Suprapubic skin (tissue), 4 donors: ENCODE measurements around the gene ANXA2. TPM values are rescaled to one million over a fixed set of nuclear protein-coding genes. Genes with fewer than 3 reads are reported as not detected.
A peak's percentile ranks its signal among the peaks of the same experiment; 100 is the strongest.

Experiments used
- DNase-seq, 2 donors: peaks; one replicate each; pipeline ENCODE4 v3.0.0-alpha.2; 2019; ENCODE audit warnings: low spot score in 2 of 2
- H3K27ac ChIP-seq: fragments of 200-600 bp; sonication (generic); one replicate; pipeline ENCODE4 v1.5.1; 2019
- H3K27me3 ChIP-seq: fragments of 200-600 bp; sonication (generic); one replicate; pipeline ENCODE4 v1.5.1; 2019
- H3K36me3 ChIP-seq: fragments of 200-600 bp; sonication (generic); one replicate; pipeline ENCODE4 v1.5.1; 2019
- H3K4me1 ChIP-seq: fragments of 200-600 bp; sonication (generic); one replicate; pipeline ENCODE4 v1.5.1; 2019
- H3K4me3 ChIP-seq: fragments of 200-600 bp; sonication (generic); one replicate; pipeline ENCODE4 v1.5.1; 2019; ENCODE audit warnings: mild to moderate bottlenecking
- H3K9me3 ChIP-seq: fragments of 200-600 bp; sonication (generic); one replicate; pipeline ENCODE4 v1.5.1; 2019
- CTCF ChIP-seq, 2 donors: fragments of 200-600 bp in 1 of 2; fragments of 450-650 bp in 1 of 2; sonication (generic) in 1 of 2; IDR thresholded peaks; one replicate each; pipeline ENCODE4 v1.5.1; 2016 to 2019; ENCODE audit warnings: antibody characterized with exemption in 2 of 2, mild to moderate bottlenecking in 1 of 2, moderate library complexity in 1 of 2
- EP300 ChIP-seq: sonication (generic); formaldehyde crosslinking; IDR thresholded peaks from one replicate; pipeline ENCODE4 v1.6.1; 2017; ENCODE audit warnings: antibody characterized with exemption
- POLR2A ChIP-seq, 2 donors: fragments of 450-650 bp; IDR thresholded peaks; one replicate each; pipeline ENCODE4 v1.6.1; 2017; ENCODE audit warnings: antibody characterized with exemption in 2 of 2, mild to moderate bottlenecking in 2 of 2, moderate library complexity in 2 of 2
- POLR2AphosphoS5 ChIP-seq, 3 donors: sonication (generic); formaldehyde crosslinking; IDR thresholded peaks; one replicate each; pipeline ENCODE4 v1.6.1; 2017; ENCODE audit warnings: antibody characterized with exemption in 3 of 3
- WGBS: methylation state at CpG from one replicate; pipeline ENCODE4 v1.1.5; 2018; 5-methylcytosine and 5-hydroxymethylcytosine counted together
- total RNA-seq, 4 donors: library from RNA; depleted of rRNA; stranded (reverse); fragments of >200 nt; gene quantifications; one replicate each; pipeline ENCODE4 v1.1.0, GENCODE V29; 2016

ANXA2 gene
- total RNA-seq, 4 donors from 2014 or later = 1,379 to 1,734 (median 1,554) TPM

- H3K4me1 ChIP-seq = peaks cover 99% of the 10 kb centered on the region
Measured at GRCh38 chr15:60374628-60375081, 23.1 kb downstream of the ANXA2 start.

GRCh38 chr15:60374209-60374608, 23.6 kb downstream of the ANXA2 start:
- peaks cover 95% of the 10 kb centered on the region for H3K4me1 ChIP-seq
- H3K9me3 ChIP-seq = no peaks in the 10 kb centered on the region
- DNase-seq = no peak
- no peaks in the 10 kb centered on the region for H3K27me3 ChIP-seq
- WGBS = 32% methylated on average over 4 of the region's 4 CpGs
- TF ChIP-seq CTCF (IDR thresholded peaks at IDR 0.05) = no peak
- no peak for TF ChIP-seq EP300
- no peak for TF ChIP-seq POLR2AphosphoS5 (IDR thresholded peaks at IDR 0.05)
- no peak for TF ChIP-seq POLR2A (IDR thresholded peaks at IDR 0.05)
- H3K4me3 ChIP-seq = no peak overlapping the region
- peak overlapping the region; percentile 81 for H3K27ac ChIP-seq
- H3K36me3 ChIP-seq = peaks cover 38% of the 10 kb centered on the region

More at GRCh38 chr15:60374628-60375081, 23.1 kb downstream of the ANXA2 start:
- WGBS = 23% methylated on average over 7 of the region's 7 CpGs
- peaks cover 42% of the 10 kb centered on the region for H3K36me3 ChIP-seq
- H3K4me3 ChIP-seq = peak overlapping the region; percentile 2
- H3K9me3 ChIP-seq = no peaks in the 10 kb centered on the region
- H3K27me3 ChIP-seq = no peaks in the 10 kb centered on the region
- DNase-seq = no peak
- peak overlapping the region; percentile 81 for H3K27ac ChIP-seq
- TF ChIP-seq POLR2A (IDR thresholded peaks at IDR 0.05) (no peak), POLR2AphosphoS5 (IDR thresholded peaks at IDR 0.05) (peak in 2 of 3 donors; percentile 50 to 67), CTCF (IDR thresholded peaks at IDR 0.05) (no peak)

GRCh38 chr15:60373745-60374144, 24.0 kb downstream of the ANXA2 start:
- Histone ChIP-seq H3K27me3 (no peaks in the 10 kb centered on the region), H3K4me3 (no peak overlapping the region), H3K27ac (peak overlapping the region; percentile 81), H3K36me3 (peaks cover 34% of the 10 kb centered on the region), H3K9me3 (no peaks in the 10 kb centered on the region), H3K4me1 (peaks cover 96% of the 10 kb centered on the region)
- no peak for DNase-seq
- WGBS = 45% methylated on average over 2 of the region's 2 CpGs
- no peak for TF ChIP-seq POLR2A (IDR thresholded peaks at IDR 0.05)
- no peak for TF ChIP-seq CTCF (IDR thresholded peaks at IDR 0.05)
- TF ChIP-seq EP300 = no peak
- no peak for TF ChIP-seq POLR2AphosphoS5 (IDR thresholded peaks at IDR 0.05)

- no peak overlapping the region for H3K4me3 ChIP-seq
- H3K9me3 ChIP-seq = no peaks in the 10 kb centered on the region
- 89% methylated on average over 2 of the region's 3 CpGs for WGBS
- no peak for TF ChIP-seq EP300
- no peak for TF ChIP-seq POLR2A (IDR thresholded peaks at IDR 0.05)
- no peak for TF ChIP-seq POLR2AphosphoS5 (IDR thresholded peaks at IDR 0.05)
- no peak for TF ChIP-seq CTCF (IDR thresholded peaks at IDR 0.05)
- H3K27ac ChIP-seq = peak overlapping the region; percentile 81
- no peak for DNase-seq
- peaks cover 30% of the 10 kb centered on the region for H3K36me3 ChIP-seq
- H3K27me3 ChIP-seq = no peaks in the 10 kb centered on the region
- H3K4me1 ChIP-seq = peaks cover 96% of the 10 kb centered on the region
Measured at GRCh38 chr15:60373327-60373726, 24.5 kb downstream of the ANXA2 start.

- Histone ChIP-seq H3K9me3 (no peaks in the 10 kb centered on the region), H3K36me3 (peaks cover 24% of the 10 kb centered on the region), H3K4me3 (no peak overlapping the region), H3K27ac (peak overlapping the region; percentile 81), H3K27me3 (no peaks in the 10 kb centered on the region), H3K4me1 (peaks cover 92% of the 10 kb centered on the region)
- no peak for DNase-seq
- WGBS = 87% methylated on average over 1 of the region's 1 CpG
- TF ChIP-seq EP300 = no peak
- no peak for TF ChIP-seq POLR2AphosphoS5 (IDR thresholded peaks at IDR 0.05)
- no peak for TF ChIP-seq POLR2A (IDR thresholded peaks at IDR 0.05)
- TF ChIP-seq CTCF (IDR thresholded peaks at IDR 0.05) = no peak
Measured at GRCh38 chr15:60372756-60373155, 25.0 kb downstream of the ANXA2 start.
